SK-N-SH (cell line): ENCODE data around the gene STK4.

ENCODE experiments used
- CHD2 ChIP-seq: fragments of 150-350 bp; IDR thresholded peaks from 2 replicates; pipeline ENCODE4 v1.6.1; 2018; ENCODE audit warnings: low read length; ENCODE audit not compliant: partially characterized antibody
- EZH2phosphoT487 ChIP-seq: fragments of 200-600 bp; sonication (generic); IDR thresholded peaks from 2 replicates; pipeline ENCODE4 v1.6.1; 2017; ENCODE audit warnings: low read depth, mixed run types, mild to moderate bottlenecking, antibody characterized with exemption, moderate library complexity, borderline replicate concordance
- GABPA ChIP-seq: IDR thresholded peaks from 2 replicates; pipeline ENCODE4 v1.4.0; 2012; ENCODE audit warnings: low read depth, mild to moderate bottlenecking
- JUND ChIP-seq: IDR thresholded peaks from 2 replicates; pipeline ENCODE4 v1.4.0; 2012
- MEF2A ChIP-seq: IDR thresholded peaks from 2 replicates; pipeline ENCODE4 v1.4.0; 2012; ENCODE audit warnings: low read depth, borderline replicate concordance
- POLR2AphosphoS5 ChIP-seq: IDR thresholded peaks from 2 replicates; pipeline ENCODE4 v1.6.1; 2012; ENCODE audit warnings: low read depth, low read length
- RAD21 ChIP-seq: IDR thresholded peaks from 2 replicates; pipeline ENCODE4 v1.6.1; 2012; ENCODE audit warnings: mild to moderate bottlenecking, low read length
- RFX5 ChIP-seq: IDR thresholded peaks from 2 replicates; pipeline ENCODE4 v1.6.1; 2012; ENCODE audit warnings: mild to moderate bottlenecking, improper control_type of control experiment, low read length
- SIN3A ChIP-seq: IDR thresholded peaks from 2 replicates; pipeline ENCODE4 v1.6.1; 2012; ENCODE audit warnings: low read depth, mild to moderate bottlenecking, low read length, moderate library complexity, borderline replicate concordance
- SMC3 ChIP-seq: IDR thresholded peaks from 2 replicates; pipeline ENCODE4 v1.6.1; 2012; ENCODE audit warnings: low read depth, low read length, improper control_type of control experiment
- YY1 ChIP-seq: IDR thresholded peaks from 2 replicates; pipeline ENCODE4 v1.4.0; 2012; ENCODE audit warnings: low read depth, mild to moderate bottlenecking
- TF ChIP-seq, protein P1 (sequence below): fragments of 200-600 bp; sonication (generic); IDR thresholded peaks from 2 replicates; pipeline ENCODE4 v1.6.1; 2017; ENCODE audit warnings: antibody characterized with exemption, mild to moderate bottlenecking, moderate library complexity
- TF ChIP-seq, protein P2 (sequence below): IDR thresholded peaks from 2 replicates; pipeline ENCODE4; 2012

DNA sequence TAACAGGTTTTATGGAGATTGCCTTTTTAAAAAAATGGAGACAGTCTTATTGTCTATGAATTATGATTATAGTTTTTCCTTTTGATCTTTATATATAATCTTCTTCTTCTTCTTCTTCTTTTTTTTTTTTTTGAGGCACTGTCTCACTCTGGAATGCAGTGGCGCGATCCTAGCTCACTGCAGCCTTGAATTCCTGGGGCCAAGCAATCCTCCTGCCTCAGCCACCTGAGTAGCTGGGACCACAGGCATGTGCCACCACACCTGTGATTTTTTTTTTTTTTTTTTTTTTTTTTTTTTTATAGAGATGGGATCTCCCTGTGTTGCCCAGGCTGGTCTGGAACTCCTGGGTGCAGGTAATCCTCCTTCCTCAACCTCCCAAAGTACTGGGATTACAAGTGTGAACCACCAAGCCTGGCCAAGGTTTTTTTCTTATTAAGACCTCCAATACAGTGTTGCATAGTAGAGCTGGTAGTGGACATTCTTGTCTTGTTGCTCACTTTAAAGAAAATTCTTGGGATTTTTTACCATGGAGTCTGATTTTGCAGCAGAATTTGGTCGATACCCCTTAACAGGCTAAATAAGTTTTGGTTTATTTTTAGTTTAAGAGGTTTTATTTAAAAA is 46.5 kb downstream of the STK4 start:
- no peak for TF ChIP-seq SMC3
- TF ChIP-seq, protein P1, sequence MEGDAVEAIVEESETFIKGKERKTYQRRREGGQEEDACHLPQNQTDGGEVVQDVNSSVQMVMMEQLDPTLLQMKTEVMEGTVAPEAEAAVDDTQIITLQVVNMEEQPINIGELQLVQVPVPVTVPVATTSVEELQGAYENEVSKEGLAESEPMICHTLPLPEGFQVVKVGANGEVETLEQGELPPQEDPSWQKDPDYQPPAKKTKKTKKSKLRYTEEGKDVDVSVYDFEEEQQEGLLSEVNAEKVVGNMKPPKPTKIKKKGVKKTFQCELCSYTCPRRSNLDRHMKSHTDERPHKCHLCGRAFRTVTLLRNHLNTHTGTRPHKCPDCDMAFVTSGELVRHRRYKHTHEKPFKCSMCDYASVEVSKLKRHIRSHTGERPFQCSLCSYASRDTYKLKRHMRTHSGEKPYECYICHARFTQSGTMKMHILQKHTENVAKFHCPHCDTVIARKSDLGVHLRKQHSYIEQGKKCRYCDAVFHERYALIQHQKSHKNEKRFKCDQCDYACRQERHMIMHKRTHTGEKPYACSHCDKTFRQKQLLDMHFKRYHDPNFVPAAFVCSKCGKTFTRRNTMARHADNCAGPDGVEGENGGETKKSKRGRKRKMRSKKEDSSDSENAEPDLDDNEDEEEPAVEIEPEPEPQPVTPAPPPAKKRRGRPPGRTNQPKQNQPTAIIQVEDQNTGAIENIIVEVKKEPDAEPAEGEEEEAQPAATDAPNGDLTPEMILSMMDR, result no peak
- TF ChIP-seq JUND, result peak; percentile 48
- TF ChIP-seq EZH2phosphoT487, result no peak
- no peak for TF ChIP-seq POLR2AphosphoS5
- no peak for TF ChIP-seq GABPA
- no peak for TF ChIP-seq YY1
- no peak for TF ChIP-seq RAD21
- no peak for TF ChIP-seq MEF2A
- no peak for TF ChIP-seq SIN3A
- TF ChIP-seq CHD2, result no peak
- TF ChIP-seq, protein P2, sequence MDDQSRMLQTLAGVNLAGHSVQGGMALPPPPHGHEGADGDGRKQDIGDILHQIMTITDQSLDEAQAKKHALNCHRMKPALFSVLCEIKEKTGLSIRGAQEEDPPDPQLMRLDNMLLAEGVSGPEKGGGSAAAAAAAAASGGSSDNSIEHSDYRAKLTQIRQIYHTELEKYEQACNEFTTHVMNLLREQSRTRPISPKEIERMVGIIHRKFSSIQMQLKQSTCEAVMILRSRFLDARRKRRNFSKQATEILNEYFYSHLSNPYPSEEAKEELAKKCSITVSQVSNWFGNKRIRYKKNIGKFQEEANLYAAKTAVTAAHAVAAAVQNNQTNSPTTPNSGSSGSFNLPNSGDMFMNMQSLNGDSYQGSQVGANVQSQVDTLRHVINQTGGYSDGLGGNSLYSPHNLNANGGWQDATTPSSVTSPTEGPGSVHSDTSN, result no peak
- TF ChIP-seq RFX5, result no peak
